HL-60 (cell line): ENCODE measurements around the gene CNTNAP2.

ENCODE experiments used
- GABPA ChIP-seq: IDR thresholded peaks from 2 replicates; pipeline ENCODE4 v1.6.1; 2012; ENCODE audit warnings: low read depth
- SPI1 ChIP-seq: IDR thresholded peaks from 2 replicates; pipeline ENCODE4 v1.6.1; 2012; ENCODE audit warnings: low read depth, mild to moderate bottlenecking, borderline replicate concordance
- TF ChIP-seq, protein P1 (sequence below): IDR thresholded peaks from one replicate; pipeline ENCODE4 v1.5.1; 2011; ENCODE audit warnings: low read length, control low read depth, inconsistent platforms; ENCODE audit not compliant: insufficient read depth

- no peak for TF ChIP-seq SPI1
- TF ChIP-seq, protein P1, sequence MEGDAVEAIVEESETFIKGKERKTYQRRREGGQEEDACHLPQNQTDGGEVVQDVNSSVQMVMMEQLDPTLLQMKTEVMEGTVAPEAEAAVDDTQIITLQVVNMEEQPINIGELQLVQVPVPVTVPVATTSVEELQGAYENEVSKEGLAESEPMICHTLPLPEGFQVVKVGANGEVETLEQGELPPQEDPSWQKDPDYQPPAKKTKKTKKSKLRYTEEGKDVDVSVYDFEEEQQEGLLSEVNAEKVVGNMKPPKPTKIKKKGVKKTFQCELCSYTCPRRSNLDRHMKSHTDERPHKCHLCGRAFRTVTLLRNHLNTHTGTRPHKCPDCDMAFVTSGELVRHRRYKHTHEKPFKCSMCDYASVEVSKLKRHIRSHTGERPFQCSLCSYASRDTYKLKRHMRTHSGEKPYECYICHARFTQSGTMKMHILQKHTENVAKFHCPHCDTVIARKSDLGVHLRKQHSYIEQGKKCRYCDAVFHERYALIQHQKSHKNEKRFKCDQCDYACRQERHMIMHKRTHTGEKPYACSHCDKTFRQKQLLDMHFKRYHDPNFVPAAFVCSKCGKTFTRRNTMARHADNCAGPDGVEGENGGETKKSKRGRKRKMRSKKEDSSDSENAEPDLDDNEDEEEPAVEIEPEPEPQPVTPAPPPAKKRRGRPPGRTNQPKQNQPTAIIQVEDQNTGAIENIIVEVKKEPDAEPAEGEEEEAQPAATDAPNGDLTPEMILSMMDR, result no peak
- TF ChIP-seq GABPA, result no peak
These were observed 584.6 kb downstream of the CNTNAP2 start for GRCh38 chr7:146701166-146701565.
